Spleen (tissue), 11 donors: Measurements from ENCODE around the gene PDGFD. TPM values are rescaled to one million over a fixed set of nuclear protein-coding genes. Genes with fewer than 3 reads are reported as not detected.

Experiments
- DNase-seq: peaks from one replicate; pipeline ENCODE4 v3.0.0-alpha.2; 2020
- H3K27ac ChIP-seq, 8 donors: fragments of 200-600 bp; sonication (generic) in 7 of 8; 1 replicate in 4 of 8; 2 replicates in 4 of 8; pipeline versions ENCODE4 v1.5.0 to v1.8.0; 2016 to 2021; ENCODE audit warnings: inconsistent platforms in 4 of 8, mild to moderate bottlenecking in 4 of 8, moderate library complexity in 1 of 8
- H3K27me3 ChIP-seq, 7 donors: fragments of 200-600 bp; sonication (generic) in 6 of 7; replicated peaks in 1 of 7; 1 replicate in 4 of 7; 2 replicates in 3 of 7; pipeline versions ENCODE4 v1.5.0 to v1.8.0; 2016 to 2021; ENCODE audit warnings: inconsistent platforms in 3 of 7, mild to moderate bottlenecking in 1 of 7
- H3K36me3 ChIP-seq, 6 donors: fragments of 200-600 bp; sonication (generic) in 5 of 6; 1 replicate in 4 of 6; 2 replicates in 2 of 6; pipeline versions ENCODE4 v1.5.0 to v1.8.0; 2016 to 2021; ENCODE audit warnings: inconsistent platforms in 2 of 6
- H3K4me1 ChIP-seq, 6 donors: fragments of 200-600 bp; sonication (generic) in 5 of 6; 1 replicate in 3 of 6; 2 replicates in 3 of 6; pipeline versions ENCODE4 v1.5.0 to v1.8.0; 2016 to 2021; ENCODE audit warnings: inconsistent platforms in 3 of 6
- H3K4me3 ChIP-seq, 8 donors: fragments of 200-600 bp; sonication (generic) in 7 of 8; 1 replicate in 4 of 8; 2 replicates in 4 of 8; pipeline versions ENCODE4 v1.5.0 to v1.8.0; 2016 to 2021; ENCODE audit warnings: inconsistent platforms in 4 of 8, mild to moderate bottlenecking in 4 of 8, moderate library complexity in 2 of 8
- H3K9me3 ChIP-seq, 8 donors: fragments of 200-600 bp; sonication (generic) in 7 of 8; 1 replicate in 4 of 8; 2 replicates in 4 of 8; pipeline versions ENCODE4 v1.5.0 to v1.8.0; 2016 to 2021; ENCODE audit warnings: inconsistent platforms in 4 of 8
- POLR2A ChIP-seq, 3 donors: fragments of 450-650 bp; IDR thresholded peaks; one replicate each; pipeline ENCODE4 v1.5.1; 2017; ENCODE audit warnings: antibody characterized with exemption in 3 of 3, mild to moderate bottlenecking in 1 of 3
- POLR2AphosphoS5 ChIP-seq, 3 donors: sonication (generic); formaldehyde crosslinking; IDR thresholded peaks; one replicate each; pipeline ENCODE4 v1.5.1; 2017; ENCODE audit warnings: antibody characterized with exemption in 3 of 3
- WGBS, 5 donors: extraction: QIAGEN DNeasy Blood & Tissue Kit in 3 of 5; methylation state at CpG; one replicate each; pipeline versions ENCODE4 v1.1.5 to v1.1.7; 2013 to 2018; 5-methylcytosine and 5-hydroxymethylcytosine counted together
- intact Hi-C: fragments of 100-400 bp; cut with DNase I; formaldehyde crosslinking; loops from one replicate; pipeline ENCODE4 v1.15.0; 2023; ENCODE audit warnings: low total_unique reads
- polyA plus RNA-seq, 3 donors: library from polyadenylated mRNA; stranded (reverse); fragments of 200-250 nt; gene quantifications; one replicate each; pipeline ENCODE4 v1.2.1, GENCODE V29; 2013
- total RNA-seq, 7 donors: library from RNA; depleted of rRNA in 3 of 7; stranded (reverse); fragments of >200 nt in 3 of 7; fragmentation: NEBNext Ultra II Directional in 4 of 7; extraction: Animal tissue kit (Norgen Biotek cat#: 25700) in 4 of 7; gene quantifications; one replicate each; pipeline versions ENCODE4 v1.1.0 to v1.2.1, GENCODE V29; 2016 to 2021
- TF ChIP-seq, protein P1 (sequence below), 11 experiments: fragments of 200-600 bp in 7 of 11; fragments of 450-650 bp in 4 of 11; sonication (generic) in 4 of 11; IDR thresholded peaks in 8 of 11; conservative IDR thresholded peaks in 3 of 11; 1 replicate in 7 of 11; 2 replicates in 4 of 11; pipeline versions ENCODE4 v1.4.0 to v1.8.0; 2016 to 2021; ENCODE audit warnings: antibody characterized with exemption in 11 of 11, inconsistent platforms in 4 of 11, mild to moderate bottlenecking in 1 of 11
- donor health status: healthy with polysubstance abuse.
- donor health status: DM: no; HTN: no; CAD: no; lungs with moderate emphysema.
- donor health status: DM: no; HTN: no; CAD: no.
- donor health status: Bipolar disorder and iron deficiency.
- donor health status: healthy.
- donor health status: DM: no; HTN: no; CAD: no.
- donor health status: DM: yes; HTN: yes; CAD: no.

Gene PDGFD
- total and polyA plus RNA-seq, 10 donors, result 0.43 to 7.1 (median 3.4) TPM

DNA sequence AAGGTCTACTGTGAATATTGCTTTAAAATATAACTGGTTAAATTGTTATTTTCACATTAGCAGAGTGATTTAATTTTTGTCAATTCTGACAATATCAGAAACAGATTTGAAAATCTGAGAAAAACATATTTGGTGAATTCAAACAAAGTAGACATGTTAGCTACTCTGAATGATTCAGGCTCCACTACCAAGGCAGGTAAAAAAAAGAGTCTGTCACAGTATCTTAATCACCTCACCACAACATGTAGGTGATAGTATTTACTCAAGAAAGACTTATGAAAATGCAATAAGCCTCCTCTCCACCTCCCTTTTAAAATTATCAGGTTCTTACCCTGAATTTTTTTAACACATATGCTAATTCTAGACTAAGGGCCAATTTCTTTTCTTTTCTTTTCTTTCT, 85.0 kb downstream of the PDGFD start:
- no peak for TF ChIP-seq POLR2A (IDR thresholded peaks at IDR 0.05)
- no peaks in the 10 kb centered on the region for H3K36me3 ChIP-seq
- H3K9me3 ChIP-seq, result no peaks in the 10 kb centered on the region
- no peak overlapping the region for H3K4me3 ChIP-seq
- DNase-seq, result no peak
- peaks cover 0 to 19% (median 0%) of the 10 kb centered on the region in 6 donors for H3K4me1 ChIP-seq
- intact Hi-C loops, result no loop called here
- H3K27ac ChIP-seq, result no peak overlapping the region
- no peaks in the 10 kb centered on the region for H3K27me3 ChIP-seq

DNA sequence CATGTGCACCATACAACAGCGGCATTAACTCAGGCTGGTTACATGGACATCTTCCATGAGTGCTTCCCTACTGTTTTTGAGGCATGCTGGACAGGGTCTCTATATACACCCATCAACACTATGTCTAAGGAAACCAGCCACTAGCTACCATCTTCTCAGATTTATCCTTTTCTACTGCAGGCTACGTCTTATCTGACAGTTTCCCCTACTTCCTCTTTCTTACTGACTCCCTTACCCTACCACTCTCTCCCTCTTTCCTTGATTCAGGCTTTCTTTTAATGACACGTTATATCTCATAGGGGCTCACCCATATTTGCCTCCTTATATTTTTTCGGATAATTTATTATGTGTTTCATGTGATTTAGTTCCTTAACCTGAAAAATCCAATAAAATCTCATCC, 85.7 kb downstream of the PDGFD start:
- H3K27ac ChIP-seq, result no peak overlapping the region
- no peak for TF ChIP-seq POLR2AphosphoS5 (IDR thresholded peaks at IDR 0.05)
- no peak for TF ChIP-seq POLR2A (IDR thresholded peaks at IDR 0.05)
- TF ChIP-seq, protein P1, sequence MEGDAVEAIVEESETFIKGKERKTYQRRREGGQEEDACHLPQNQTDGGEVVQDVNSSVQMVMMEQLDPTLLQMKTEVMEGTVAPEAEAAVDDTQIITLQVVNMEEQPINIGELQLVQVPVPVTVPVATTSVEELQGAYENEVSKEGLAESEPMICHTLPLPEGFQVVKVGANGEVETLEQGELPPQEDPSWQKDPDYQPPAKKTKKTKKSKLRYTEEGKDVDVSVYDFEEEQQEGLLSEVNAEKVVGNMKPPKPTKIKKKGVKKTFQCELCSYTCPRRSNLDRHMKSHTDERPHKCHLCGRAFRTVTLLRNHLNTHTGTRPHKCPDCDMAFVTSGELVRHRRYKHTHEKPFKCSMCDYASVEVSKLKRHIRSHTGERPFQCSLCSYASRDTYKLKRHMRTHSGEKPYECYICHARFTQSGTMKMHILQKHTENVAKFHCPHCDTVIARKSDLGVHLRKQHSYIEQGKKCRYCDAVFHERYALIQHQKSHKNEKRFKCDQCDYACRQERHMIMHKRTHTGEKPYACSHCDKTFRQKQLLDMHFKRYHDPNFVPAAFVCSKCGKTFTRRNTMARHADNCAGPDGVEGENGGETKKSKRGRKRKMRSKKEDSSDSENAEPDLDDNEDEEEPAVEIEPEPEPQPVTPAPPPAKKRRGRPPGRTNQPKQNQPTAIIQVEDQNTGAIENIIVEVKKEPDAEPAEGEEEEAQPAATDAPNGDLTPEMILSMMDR (IDR thresholded peaks at IDR 0.05 in 8 of 11, conservative IDR thresholded peaks at IDR 0.05 in 3 of 11), result no peak
- intact Hi-C loops, result no loop called here
- WGBS, 5 donors, result 29 to 60% (median 56%) methylated on average over 4 of the region's 4 CpGs
- no peaks in the 10 kb centered on the region for H3K9me3 ChIP-seq
- DNase-seq, result no peak
- peaks cover 0 to 21% (median 0%) of the 10 kb centered on the region in 6 donors for H3K4me1 ChIP-seq
- H3K4me3 ChIP-seq, result no peak overlapping the region
- no peaks in the 10 kb centered on the region for H3K36me3 ChIP-seq
- H3K27me3 ChIP-seq, result no peaks in the 10 kb centered on the region

DNA sequence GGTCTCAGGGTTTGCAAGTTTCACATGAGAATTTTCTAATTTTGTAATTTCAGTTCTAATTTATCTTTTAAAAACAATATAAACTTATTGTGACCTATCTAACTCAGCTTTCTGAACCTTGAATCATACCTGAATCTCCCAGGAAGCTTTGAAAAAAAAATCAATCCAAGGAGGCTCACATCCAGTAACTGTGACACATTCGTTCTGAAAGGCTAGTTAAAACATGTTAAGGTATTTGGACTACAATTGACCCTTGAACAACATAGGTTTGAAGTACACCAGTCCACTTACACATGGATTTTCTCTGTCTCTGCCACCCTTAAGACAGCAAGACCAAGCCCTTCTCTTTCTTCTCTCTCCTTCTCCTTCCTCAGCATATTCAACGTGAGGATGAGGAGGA, 87.5 kb downstream of the PDGFD start:
- Histone ChIP-seq H3K36me3 (no peaks in the 10 kb centered on the region), H3K4me3 (no peak overlapping the region), H3K27ac (no peak overlapping the region), H3K4me1 (peaks cover 0 to 21% (median 0%) of the 10 kb centered on the region in 6 donors), H3K9me3 (no peaks in the 10 kb centered on the region), H3K27me3 (no peaks in the 10 kb centered on the region)
- no peak for DNase-seq
- intact Hi-C loops, result no loop called here
- WGBS, 5 donors, result 77 to 93% (median 87%) methylated on average over 2 of the region's 2 CpGs
- TF ChIP-seq, protein P1 (IDR thresholded peaks at IDR 0.05 in 8 of 11, conservative IDR thresholded peaks at IDR 0.05 in 3 of 11), result no peak
- TF ChIP-seq POLR2AphosphoS5 (IDR thresholded peaks at IDR 0.05), result no peak
- no peak for TF ChIP-seq POLR2A (IDR thresholded peaks at IDR 0.05)

DNA sequence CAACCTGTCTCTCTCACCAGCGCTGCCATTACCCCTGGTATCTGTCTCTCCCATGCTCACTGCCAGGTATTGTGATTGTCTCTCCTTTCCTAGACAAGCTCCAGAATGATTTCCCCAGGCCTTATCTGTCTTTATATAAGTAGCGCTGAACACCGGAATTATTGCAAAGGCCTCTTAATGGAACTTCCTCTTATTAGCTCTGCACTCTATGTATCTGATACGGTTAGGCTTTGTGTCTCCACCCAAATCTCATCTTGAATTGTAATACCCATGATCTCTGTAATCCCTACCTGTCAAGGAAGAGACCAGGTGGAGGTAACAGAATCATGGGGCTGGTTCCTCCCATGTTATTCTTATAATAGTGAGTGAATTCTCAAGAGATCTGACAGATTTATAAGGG, 88.2 kb downstream of the PDGFD start:
- Histone ChIP-seq H3K4me3 (no peak overlapping the region), H3K4me1 (peaks cover 0 to 21% (median 0%) of the 10 kb centered on the region in 6 donors), H3K27me3 (no peaks in the 10 kb centered on the region), H3K27ac (peak overlapping the region in 1 of 8 donors; percentile 27), H3K9me3 (no peaks in the 10 kb centered on the region), H3K36me3 (no peaks in the 10 kb centered on the region)
- WGBS, 5 donors, result 29 to 63% (median 56%) methylated on average over 4 of the region's 4 CpGs
- intact Hi-C loops, result no loop called here
- DNase-seq, result no peak
- TF ChIP-seq POLR2A (IDR thresholded peaks at IDR 0.05) (no peak), POLR2AphosphoS5 (IDR thresholded peaks at IDR 0.05) (no peak)
- TF ChIP-seq, protein P1 (IDR thresholded peaks at IDR 0.05 in 8 of 11, conservative IDR thresholded peaks at IDR 0.05 in 3 of 11), result no peak

DNA sequence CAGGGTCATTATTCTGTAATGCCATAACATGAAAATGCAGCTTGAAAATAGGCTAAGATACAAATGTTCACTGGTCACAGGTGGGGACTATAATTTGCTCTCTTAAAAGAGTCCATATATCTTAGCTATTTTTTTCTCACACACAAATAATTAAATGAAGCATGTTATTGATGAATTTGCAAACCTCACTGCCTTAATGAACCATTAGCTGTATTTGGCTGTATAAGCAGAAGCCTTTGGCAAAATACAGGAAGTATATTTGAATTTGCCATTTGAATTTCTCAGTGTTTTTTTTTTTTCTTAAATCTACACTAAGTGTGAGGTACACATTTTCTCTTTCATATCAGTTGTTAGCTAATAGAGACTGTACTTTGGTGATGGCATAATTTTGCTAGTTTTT, 88.9 kb downstream of the PDGFD start:
- no peaks in the 10 kb centered on the region for H3K9me3 ChIP-seq
- no peak for DNase-seq
- intact Hi-C loops, result no loop called here
- H3K4me1 ChIP-seq, result peaks cover 0 to 21% (median 0%) of the 10 kb centered on the region in 6 donors
- TF ChIP-seq POLR2AphosphoS5 (IDR thresholded peaks at IDR 0.05), result no peak
- TF ChIP-seq, protein P1 (IDR thresholded peaks at IDR 0.05 in 8 of 11, conservative IDR thresholded peaks at IDR 0.05 in 3 of 11), result no peak
- TF ChIP-seq POLR2A (IDR thresholded peaks at IDR 0.05), result no peak
- H3K27me3 ChIP-seq, result no peaks in the 10 kb centered on the region
- H3K27ac ChIP-seq, result no peak overlapping the region
- H3K36me3 ChIP-seq, result no peaks in the 10 kb centered on the region
- H3K4me3 ChIP-seq, result no peak overlapping the region
